Subcutaneous abdominal adipose tissue (tissue), 5 donors: ENCODE data around the gene PAN2.

Source experiments
- H3K27ac ChIP-seq: one replicate; pipeline ENCODE4 v1.7.0; 2013; ENCODE audit warnings: low read depth, mild to moderate bottlenecking, inconsistent platforms, low read length, moderate library complexity
- H3K27me3 ChIP-seq, 5 donors: one replicate each; pipeline ENCODE4 v1.7.0; 2013; ENCODE audit warnings: low read length in 5 of 5, inconsistent platforms in 1 of 5; ENCODE audit not compliant: control insufficient read depth in 5 of 5, insufficient read depth in 4 of 5
- H3K36me3 ChIP-seq, 5 donors: one replicate each; pipeline ENCODE4 v1.7.0; 2013; ENCODE audit warnings: low read length in 5 of 5; ENCODE audit not compliant: control insufficient read depth in 5 of 5, insufficient read depth in 5 of 5
- H3K4me1 ChIP-seq, 5 donors: one replicate each; pipeline ENCODE4 v1.7.0; 2013; ENCODE audit warnings: low read length in 5 of 5, mild to moderate bottlenecking in 3 of 5, moderate library complexity in 1 of 5; ENCODE audit not compliant: control insufficient read depth in 5 of 5, insufficient read depth in 5 of 5
- H3K4me3 ChIP-seq, 5 donors: one replicate each; pipeline ENCODE4 v1.7.0; 2013; ENCODE audit warnings: low read length in 5 of 5, low read depth in 1 of 5
- H3K9ac ChIP-seq, 5 donors: one replicate each; pipeline ENCODE4 v1.7.0; 2013; ENCODE audit warnings: low read length in 5 of 5, mild to moderate bottlenecking in 4 of 5, moderate library complexity in 3 of 5
- H3K9me3 ChIP-seq, 5 donors: one replicate each; pipeline ENCODE4 v1.7.0; 2013; ENCODE audit warnings: low read length in 5 of 5; ENCODE audit not compliant: control insufficient read depth in 5 of 5
- donor health status: healthy.
- donor health status: healthy.
- donor health status: healthy.
- donor health status: healthy.
- donor health status: healthy.

The PAN2 gene

GRCh38 chr12:56333679-56334489, at the start of gene PAN2:
PAN2 (minus strand) TSS chr12:56334000; CDS start chr12:56333094, 906 bp downstream.
- Histone ChIP-seq H3K27ac (peak within 1 kb of the TSS; percentile 99), H3K36me3 (no peaks in the 10 kb centered on the region), H3K27me3 (no peaks in the 10 kb centered on the region), H3K4me3 (peak within 1 kb of the TSS; percentile 78 to 92 (median 83)), H3K4me1 (peaks cover 5 to 25% (median 20%) of the 10 kb centered on the region in 5 donors), H3K9ac (peak within 1 kb of the TSS; percentile 87 to 99 (median 92)), H3K9me3 (no peaks in the 10 kb centered on the region)

- Histone ChIP-seq H3K4me3 (no peak overlapping the region), H3K9me3 (no peaks in the 10 kb centered on the region), H3K27me3 (no peaks in the 10 kb centered on the region), H3K4me1 (peaks cover 0 to 12% (median 8%) of the 10 kb centered on the region in 5 donors), H3K9ac (no peak overlapping the region), H3K36me3 (no peaks in the 10 kb centered on the region), H3K27ac (no peak overlapping the region)
These were observed 48.8 kb upstream of the PAN2 start for GRCh38 chr12:56382611-56383010.

- Histone ChIP-seq H3K9me3 (no peaks in the 10 kb centered on the region), H3K9ac (no peak overlapping the region), H3K27ac (no peak overlapping the region), H3K27me3 (no peaks in the 10 kb centered on the region), H3K4me1 (peaks cover 0 to 5% (median 0%) of the 10 kb centered on the region in 5 donors), H3K36me3 (no peaks in the 10 kb centered on the region), H3K4me3 (no peak overlapping the region)
These were observed 44.2 kb upstream of the PAN2 start for GRCh38 chr12:56377989-56378316.

- H3K36me3 ChIP-seq, result no peaks in the 10 kb centered on the region
These were observed 43.6 kb upstream of the PAN2 start for GRCh38 chr12:56377310-56377988.

GRCh38 chr12:56375598-56376434, 42.0 kb upstream of the PAN2 start:
- Histone ChIP-seq H3K4me1 (peaks cover 0 to 5% (median 0%) of the 10 kb centered on the region in 5 donors), H3K27ac (no peak overlapping the region), H3K4me3 (no peak overlapping the region), H3K9me3 (no peaks in the 10 kb centered on the region), H3K9ac (no peak overlapping the region), H3K36me3 (no peaks in the 10 kb centered on the region), H3K27me3 (no peaks in the 10 kb centered on the region)

More at GRCh38 chr12:56377310-56377988, 43.6 kb upstream of the PAN2 start:
- Histone ChIP-seq H3K27ac (no peak overlapping the region), H3K4me1 (peaks cover 0 to 5% (median 0%) of the 10 kb centered on the region in 5 donors), H3K27me3 (no peaks in the 10 kb centered on the region), H3K4me3 (no peak overlapping the region), H3K9me3 (no peaks in the 10 kb centered on the region), H3K9ac (no peak overlapping the region)

- H3K27me3 ChIP-seq, result no peaks in the 10 kb centered on the region
- H3K36me3 ChIP-seq, result no peaks in the 10 kb centered on the region
- no peak overlapping the region for H3K4me3 ChIP-seq
- H3K27ac ChIP-seq, result no peak overlapping the region
- no peak overlapping the region for H3K9ac ChIP-seq
- peaks cover 0 to 5% (median 0%) of the 10 kb centered on the region in 5 donors for H3K4me1 ChIP-seq
- H3K9me3 ChIP-seq, result no peaks in the 10 kb centered on the region
These were observed 41.2 kb upstream of the PAN2 start for GRCh38 chr12:56374726-56375597.

- Histone ChIP-seq H3K4me3 (no peak overlapping the region), H3K9ac (no peak overlapping the region), H3K36me3 (no peaks in the 10 kb centered on the region), H3K9me3 (no peaks in the 10 kb centered on the region), H3K4me1 (peaks cover 0 to 5% (median 0%) of the 10 kb centered on the region in 5 donors), H3K27me3 (no peaks in the 10 kb centered on the region), H3K27ac (no peak overlapping the region)
These were observed 39.7 kb upstream of the PAN2 start for GRCh38 chr12:56373515-56373914.

GRCh38 chr12:56366948-56367347, 33.1 kb upstream of the PAN2 start:
- no peaks in the 10 kb centered on the region for H3K27me3 ChIP-seq
- H3K9me3 ChIP-seq, result no peaks in the 10 kb centered on the region
- H3K9ac ChIP-seq, result no peak overlapping the region
- no peak overlapping the region for H3K4me3 ChIP-seq
- no peaks in the 10 kb centered on the region for H3K4me1 ChIP-seq
- no peak overlapping the region for H3K27ac ChIP-seq
- no peaks in the 10 kb centered on the region for H3K36me3 ChIP-seq
